MV-4-11 (cell line): ENCODE results near the gene P2RX5.
A peak's percentile ranks its signal among the peaks of the same experiment; 100 is the strongest.

Source experiments
- DNase-seq: peaks from one replicate; lab custom pipeline; 2025; lab: John Stamatoyannopoulos, UW

The P2RX5 gene

DNA sequence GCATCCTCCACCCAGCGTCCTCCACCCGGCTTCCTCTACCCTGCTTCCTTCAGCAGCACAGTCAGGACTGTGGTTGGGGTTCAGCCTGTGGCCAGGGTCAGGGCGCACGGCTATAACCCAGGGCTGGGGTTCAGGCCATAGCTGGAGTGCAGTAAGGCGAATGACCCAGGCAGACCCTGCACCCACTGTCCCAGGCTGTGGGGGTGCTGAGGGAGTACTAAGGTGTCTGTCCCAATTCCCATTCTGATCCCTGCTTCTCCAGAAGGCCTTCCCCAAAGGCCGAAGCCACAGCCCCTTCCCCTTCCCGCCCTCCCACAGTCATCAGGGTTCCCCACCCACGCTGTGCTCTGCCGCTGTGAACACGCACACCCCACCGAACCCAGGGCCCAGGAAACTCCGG is 14.9 kb downstream of the P2RX5 start:
- no peak for DNase-seq

- DNase-seq: no peak
Observed at GRCh38 chr17:3679531-3680126, 16.3 kb downstream of the P2RX5 start.

GRCh38 chr17:3678821-3679530 is 17.0 kb downstream of the P2RX5 start:
- peak; percentile 8 for DNase-seq

GRCh38 chr17:3678095-3678820 is 17.7 kb downstream of the P2RX5 start:
- no peak for DNase-seq

GRCh38 chr17:3675886-3676285 is 20.1 kb downstream of the P2RX5 start:
- no peak for DNase-seq

GRCh38 chr17:3672571-3672970 is 23.4 kb downstream of the P2RX5 start:
- no peak for DNase-seq

- no peak for DNase-seq
Observed at GRCh38 chr17:3669548-3669947, 26.4 kb downstream of the P2RX5 start.

GRCh38 chr17:3669085-3669347 is 26.9 kb downstream of the P2RX5 start:
- DNase-seq: no peak

DNA sequence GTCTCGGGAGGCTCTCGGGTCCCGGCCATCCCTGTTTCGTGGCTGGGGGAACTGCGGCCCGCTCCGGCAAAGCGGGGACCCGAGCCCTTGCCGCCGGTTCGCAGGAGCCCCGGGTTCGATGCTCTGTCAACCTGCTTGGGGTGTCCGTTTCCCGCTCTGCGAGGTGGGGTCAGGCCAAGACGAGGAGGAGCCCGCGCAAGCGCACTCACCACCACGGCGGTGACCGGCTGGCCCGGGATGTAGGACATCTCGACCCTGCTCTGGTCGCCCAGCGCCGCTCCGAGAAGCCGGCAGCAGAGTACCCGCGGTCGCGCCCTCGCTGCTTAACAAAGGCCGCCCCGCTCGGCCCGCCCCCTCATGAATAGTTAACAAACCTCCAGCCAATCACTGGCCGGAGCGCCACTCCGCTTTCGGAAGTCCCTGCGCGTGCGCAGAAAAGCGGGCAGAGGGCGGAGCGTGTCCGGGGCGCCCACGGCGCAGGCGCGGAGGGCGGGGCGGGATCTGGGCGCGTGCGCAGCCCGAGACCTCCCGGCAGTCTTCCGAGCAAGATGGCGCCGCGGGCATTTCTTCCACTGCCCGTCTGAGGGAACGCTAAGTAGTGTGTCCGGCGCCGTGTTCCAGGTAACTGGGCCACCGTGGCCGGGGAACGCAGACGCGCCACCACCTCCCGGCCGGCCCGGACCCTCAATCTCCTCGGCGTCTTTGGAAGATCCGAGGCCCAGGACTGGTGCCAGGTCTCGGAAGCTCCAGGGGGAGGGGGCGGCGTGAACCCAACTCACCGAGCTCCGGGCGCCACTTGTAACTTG is 27.5 kb downstream of the P2RX5 start, which contains the start of the genes EMC6 and TAX1BP3:
Gene EMC6 (plus strand): TSS at position 534 of the 806 bp plus-strand sequence. CDS start 335 bp downstream, outside the sequence.
Gene TAX1BP3 (minus strand): TSS at position 300 of the 806 bp plus-strand sequence. CDS start 52 bp downstream, at position 248.
- DNase-seq: peak; percentile 94

- DNase-seq: peak; percentile 46
Observed at GRCh38 chr17:3667366-3668278, 28.3 kb downstream of the P2RX5 start.

GRCh38 chr17:3666516-3666915 is 29.4 kb downstream of the P2RX5 start:
- no peak for DNase-seq

DNA sequence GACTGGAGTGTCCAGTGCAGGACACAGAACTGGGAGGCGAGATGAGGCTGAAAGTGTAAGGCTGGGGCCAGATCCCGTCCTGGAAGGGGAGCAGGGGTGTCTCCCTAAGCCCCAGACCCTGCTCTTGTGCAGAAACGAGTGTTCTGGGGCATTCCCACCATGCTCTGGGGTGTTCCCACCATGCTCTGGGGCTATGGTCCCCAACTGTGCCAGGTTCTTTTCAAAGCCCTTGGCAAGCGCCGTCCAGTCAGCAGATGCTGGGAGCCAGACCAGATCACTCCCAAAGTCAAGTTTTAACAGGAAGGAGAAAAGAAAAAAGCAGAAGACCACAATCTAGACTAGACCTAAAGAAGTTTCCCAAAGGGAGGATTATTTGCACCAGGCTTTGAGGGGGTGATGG is 30.1 kb downstream of the P2RX5 start:
- DNase-seq: no peak

- DNase-seq: no peak
Observed at GRCh38 chr17:3663102-3664011, 32.6 kb downstream of the P2RX5 start.

- no peak for DNase-seq
Observed at GRCh38 chr17:3660311-3660891, 35.6 kb downstream of the P2RX5 start.

DNA sequence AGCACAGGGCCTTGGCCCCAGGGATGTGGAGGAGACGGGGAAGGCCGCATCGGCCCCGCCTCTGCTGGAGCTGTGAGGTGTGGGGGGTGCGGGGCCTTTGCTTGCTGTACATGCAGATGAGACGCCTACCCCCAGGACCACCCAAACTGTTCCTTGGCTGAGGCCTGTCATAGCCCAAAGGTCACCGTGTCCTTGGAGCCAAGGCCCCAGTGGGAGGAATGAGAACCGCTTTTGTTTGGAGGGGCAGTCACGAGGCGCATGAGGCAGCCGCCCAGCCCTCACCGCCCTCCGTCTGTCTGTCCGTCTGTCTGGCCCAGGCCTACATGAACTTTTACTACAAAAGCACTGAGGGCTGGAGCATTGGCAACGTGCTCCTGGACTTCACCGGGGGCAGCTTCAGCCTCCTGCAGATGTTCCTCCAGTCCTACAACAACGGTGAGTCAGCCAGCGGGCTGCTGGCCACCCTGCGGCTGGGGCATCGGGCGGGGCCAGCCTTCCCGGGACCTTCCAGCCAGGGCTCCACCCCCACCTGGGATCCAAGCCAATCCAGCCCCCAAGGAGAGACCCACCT is 36.3 kb downstream of the P2RX5 start:
- DNase-seq: no peak

DNA sequence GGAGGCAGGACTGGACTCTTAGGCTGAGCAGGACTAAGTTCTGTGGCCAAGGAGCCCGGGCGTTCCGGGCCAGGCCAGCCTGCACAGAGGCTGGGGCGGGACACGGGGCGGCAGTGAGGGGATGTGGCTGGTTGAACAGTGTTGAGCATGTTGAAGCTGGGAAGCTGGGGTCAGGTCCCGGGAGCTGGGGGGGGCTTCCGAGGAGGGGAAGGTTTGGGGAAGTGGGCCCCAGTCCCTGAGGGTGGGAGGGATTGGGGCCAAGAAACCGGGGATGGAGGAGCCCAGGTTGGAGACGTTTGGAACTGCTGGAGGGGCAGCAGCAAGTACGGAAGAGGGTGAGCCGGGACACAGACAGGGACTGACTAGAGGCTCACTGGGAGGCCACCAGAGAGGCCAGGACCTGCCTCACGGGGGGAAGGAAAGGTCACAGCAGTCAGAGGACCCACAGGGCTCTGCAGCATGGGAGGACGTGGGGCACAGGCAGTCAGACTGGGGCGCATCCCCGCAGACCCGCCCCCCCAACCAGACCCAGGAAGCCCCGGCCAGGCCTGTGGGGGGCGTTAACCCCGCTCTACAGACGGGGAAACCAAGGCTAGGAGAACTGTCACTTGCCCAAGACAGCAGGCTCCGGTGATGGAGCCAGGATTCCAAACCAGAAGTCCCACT is 37.0 kb downstream of the P2RX5 start:
- DNase-seq: no peak

DNA sequence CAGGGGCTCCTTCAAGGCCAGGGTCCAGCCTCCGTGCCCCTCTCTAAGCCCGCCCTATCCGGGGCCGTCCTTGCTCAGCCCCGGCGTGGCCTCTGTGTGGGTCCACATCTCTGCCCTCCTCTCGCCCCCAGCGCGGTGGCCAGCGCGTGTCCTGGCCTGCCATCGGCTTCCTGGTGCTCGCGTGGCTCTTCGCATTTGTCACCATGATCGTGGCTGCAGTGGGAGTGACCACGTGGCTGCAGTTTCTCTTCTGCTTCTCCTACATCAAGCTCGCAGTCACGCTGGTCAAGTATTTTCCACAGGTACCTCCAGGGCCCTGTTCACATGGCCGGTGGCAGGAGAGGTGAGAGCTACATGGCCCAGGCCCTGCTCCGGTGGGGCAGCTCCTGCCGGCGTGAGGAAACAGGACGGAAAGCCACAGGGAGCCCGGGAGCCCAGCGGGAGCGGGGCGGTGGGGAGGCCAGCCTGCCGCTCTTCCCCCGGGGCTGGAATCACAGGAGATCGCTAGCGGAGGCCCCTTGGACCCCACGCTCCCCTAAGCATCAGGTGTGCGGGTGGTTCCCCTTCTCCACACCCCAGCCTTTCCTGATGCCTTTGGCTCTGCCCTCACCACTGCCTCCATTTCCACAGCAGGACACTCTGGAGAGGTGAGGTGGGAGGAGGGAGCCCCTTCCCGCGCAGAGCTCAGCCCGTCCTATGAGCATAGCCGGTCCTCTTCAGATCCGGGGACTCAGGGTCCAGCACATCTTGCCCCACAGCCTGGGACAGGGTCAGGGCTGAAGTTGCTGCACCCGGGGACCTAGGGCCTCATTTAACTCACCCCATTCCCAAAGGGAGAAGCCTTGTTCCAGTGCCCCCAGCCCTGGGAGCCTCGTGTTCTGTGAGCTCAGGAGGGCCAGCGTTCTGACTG is 37.8 kb downstream of the P2RX5 start:
- DNase-seq: peak; percentile 63

DNA sequence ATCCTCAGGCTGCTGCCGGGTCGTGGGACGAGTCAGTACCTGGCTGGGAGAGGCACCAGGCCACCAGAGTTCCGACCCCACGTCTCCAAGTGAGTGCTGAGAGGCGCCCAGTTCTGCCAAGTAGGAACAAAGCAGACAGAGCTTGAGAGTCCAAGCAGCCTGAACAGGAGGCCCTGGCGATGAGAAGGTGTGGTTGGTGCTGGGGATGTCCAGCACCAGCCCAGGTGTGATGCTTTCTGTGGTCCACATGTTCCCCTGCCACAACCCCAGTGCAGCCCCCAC is 38.4 kb downstream of the P2RX5 start:
- DNase-seq: no peak
